HG03558 (cell line): ENCODE data around the gene C16orf95.
"Not testable (repeated sequence)": the region's sequence is repeated elsewhere in the genome, so short reads cannot be mapped to it uniquely, and the experiment has no call there.

Source experiments
- ATAC-seq: cut with Tn5 transposase; IDR thresholded peaks from one replicate; pipeline ENCODE4 v1.9.1; 2021; ENCODE audit warnings: moderate number of reproducible peaks; ENCODE audit not compliant: unreplicated experiment; ENCODE audit errors: extremely low read depth

Gene C16orf95

DNA sequence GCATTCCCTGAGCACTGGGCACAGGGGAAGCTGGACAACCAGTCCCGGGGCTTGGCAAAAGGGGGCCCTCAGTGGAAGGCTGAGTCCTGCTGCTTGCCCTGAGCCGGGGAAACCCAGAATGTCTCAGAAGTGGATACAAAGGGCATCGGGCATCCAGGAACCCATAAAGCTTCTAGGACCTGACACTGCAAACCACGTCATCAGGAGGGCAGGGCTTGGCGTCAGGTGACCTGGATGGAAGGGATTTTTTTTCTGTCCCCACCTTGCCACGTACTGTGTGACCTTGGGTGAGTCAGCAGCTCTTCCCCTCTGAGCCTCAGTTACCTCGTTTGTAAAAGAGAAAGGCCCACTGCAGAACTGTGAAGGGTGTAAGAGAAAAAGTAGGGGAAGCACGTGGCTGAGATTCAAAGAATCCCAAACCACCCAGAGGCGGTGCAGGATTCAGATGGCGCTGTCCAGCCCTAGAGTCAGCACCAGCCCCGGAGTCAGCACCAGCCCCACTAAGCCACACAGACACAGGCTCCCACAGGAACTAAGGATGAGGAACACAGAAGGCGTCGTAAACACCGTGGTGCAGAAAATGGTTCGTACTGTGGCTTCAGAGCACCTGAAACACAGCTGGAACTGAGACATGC is 53.7 kb downstream of the C16orf95 start:
- no peak for ATAC-seq

DNA sequence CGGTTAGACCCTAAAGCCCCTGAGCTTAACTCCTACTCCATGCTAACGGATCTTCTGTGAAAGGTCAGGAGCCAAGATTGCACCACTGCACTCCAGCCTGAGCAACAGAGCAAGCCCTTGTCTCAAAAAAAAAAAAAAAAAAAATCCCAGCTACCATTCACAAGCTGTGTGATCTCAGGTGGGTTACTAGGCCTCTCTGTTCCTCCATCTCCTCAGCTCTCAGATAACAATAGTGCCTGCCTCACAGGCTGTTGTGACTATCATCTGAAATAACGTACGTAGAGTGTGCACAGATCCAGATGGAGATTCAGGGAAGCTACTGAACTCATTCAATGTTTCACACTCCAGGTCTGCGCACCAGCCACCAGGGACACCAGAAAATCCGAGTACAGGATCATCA is 57.8 kb downstream of the C16orf95 start:
- ATAC-seq: no peak

DNA sequence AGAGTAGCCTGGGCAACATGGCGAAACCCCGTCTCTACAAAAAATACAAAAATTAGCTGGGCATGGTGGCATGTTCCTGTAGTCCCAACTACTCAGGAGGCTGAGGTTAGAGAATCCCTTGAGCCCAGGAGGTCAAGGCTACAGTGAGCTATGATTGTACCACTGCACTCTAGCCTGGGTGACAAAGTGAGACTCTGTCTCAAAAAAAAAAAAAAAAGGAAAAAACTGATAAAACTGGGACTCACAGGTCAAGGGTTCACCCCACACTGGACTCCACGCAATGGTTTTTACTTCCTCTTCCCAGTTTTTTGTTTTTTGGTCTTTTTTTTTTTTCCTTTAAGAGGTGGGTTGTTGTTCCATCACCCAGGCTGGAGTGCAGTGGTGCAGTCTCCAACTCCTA is 58.5 kb downstream of the C16orf95 start:
- ATAC-seq: not testable (repeated sequence)

DNA sequence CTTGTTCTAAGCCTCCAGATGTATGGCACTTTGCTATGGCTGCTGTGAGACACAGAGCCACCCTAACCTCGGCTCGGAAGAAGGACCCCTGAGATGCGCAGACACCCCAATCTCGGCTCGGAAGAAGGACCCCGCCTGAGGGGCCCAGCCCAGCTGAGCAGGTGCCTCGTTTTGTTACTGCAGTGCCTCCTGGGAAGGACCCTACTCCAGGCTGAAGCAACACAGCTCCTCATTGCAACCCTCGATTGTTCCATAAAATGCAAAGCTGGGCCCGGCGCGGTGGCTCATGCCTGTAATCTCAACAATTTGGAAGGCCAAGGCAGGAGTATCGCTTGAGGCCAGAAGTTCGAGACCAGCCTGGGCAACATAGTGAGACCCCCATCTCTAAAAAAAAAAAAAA is 61.3 kb downstream of the C16orf95 start:
- no peak for ATAC-seq

DNA sequence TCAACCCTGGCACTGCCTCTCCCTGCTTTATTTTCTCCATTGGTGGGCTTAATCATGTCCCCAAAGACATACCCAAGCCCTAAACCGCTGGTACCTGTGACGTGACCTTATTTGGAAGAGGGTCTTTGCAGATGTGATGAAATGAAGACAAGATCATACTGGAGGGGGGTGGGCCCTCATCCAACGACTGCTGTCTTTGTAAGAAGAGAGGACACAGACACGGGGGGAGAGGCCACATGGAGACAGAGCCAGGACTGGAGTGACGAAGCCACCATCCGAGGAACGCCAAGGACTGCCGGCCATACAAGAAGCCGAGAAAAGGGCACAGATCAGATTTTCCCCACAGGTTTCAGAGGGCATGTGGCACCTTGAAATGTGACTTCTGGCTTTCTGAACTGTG is 62.5 kb downstream of the C16orf95 start:
- ATAC-seq: no peak

DNA sequence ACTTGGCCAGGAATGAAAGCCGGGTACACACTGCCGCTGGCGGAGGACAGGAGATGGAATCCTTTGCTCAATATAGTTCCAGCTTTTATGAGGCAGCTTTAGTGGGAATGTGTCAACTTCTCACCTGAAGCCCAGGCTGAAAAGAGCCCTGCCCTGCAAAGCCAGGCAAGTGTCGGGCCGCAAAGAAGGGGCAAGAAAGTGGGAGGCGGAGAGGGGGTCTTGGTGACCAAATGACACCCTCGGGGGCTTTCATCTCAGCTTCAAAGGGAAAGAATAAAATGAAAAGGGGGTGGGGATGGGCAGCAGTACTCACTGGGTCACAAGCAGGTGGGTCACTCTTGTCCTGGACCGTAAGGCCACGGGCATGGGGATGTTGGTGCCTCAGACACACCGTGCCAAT is 62.9 kb downstream of the C16orf95 start:
- no peak for ATAC-seq

DNA sequence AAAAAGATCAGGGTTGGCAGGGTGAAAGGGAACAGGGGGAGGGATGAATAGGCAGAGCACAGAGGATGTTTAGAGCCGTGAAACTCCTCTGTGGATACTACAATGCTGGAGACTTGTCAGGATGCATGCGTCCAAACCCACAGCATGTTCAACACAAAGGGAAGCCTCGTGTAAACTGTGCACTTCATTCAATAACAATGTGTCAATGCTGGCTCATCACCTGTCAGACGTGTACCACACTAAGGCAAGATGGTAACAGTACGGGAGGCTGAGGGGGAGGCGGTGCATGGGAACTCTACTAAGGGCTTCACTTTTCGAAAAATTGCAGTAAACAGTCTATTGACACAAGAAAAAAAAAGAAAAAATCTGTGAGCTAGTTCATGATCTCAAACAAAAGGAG is 63.7 kb downstream of the C16orf95 start:
- no peak for ATAC-seq
